Measurements from ENCODE around the gene PAPSS2.

PAPSS2 gene

GRCh38 chr10:87715552-87716347 is 56.1 kb downstream of the PAPSS2 start:
- DNase-seq (ENCODE audit: low read depth), result no peak
- no peak for TF ChIP-seq CTCF (IDR thresholded peaks at IDR 0.05; ENCODE audit: control insufficient read depth, extremely low read depth, insufficient read depth)
- no peak overlapping the region for H3K4me3 ChIP-seq (ENCODE audit: low read depth, low read length)

- no peak for DNase-seq (ENCODE audit: low read depth)
- no peak for TF ChIP-seq CTCF (IDR thresholded peaks at IDR 0.05; ENCODE audit: control insufficient read depth, extremely low read depth, insufficient read depth)
- H3K4me3 ChIP-seq (ENCODE audit: low read depth, low read length), result no peak overlapping the region
These were observed 56.6 kb downstream of the PAPSS2 start for GRCh38 chr10:87716348-87716670.

GRCh38 chr10:87720665-87721064 is 61.0 kb downstream of the PAPSS2 start:
- H3K4me3 ChIP-seq (ENCODE audit: low read depth, low read length), result no peak overlapping the region
- no peak for DNase-seq (ENCODE audit: low read depth)
- TF ChIP-seq CTCF (IDR thresholded peaks at IDR 0.05; ENCODE audit: control insufficient read depth, extremely low read depth, insufficient read depth), result no peak

- TF ChIP-seq CTCF (IDR thresholded peaks at IDR 0.05; ENCODE audit: control insufficient read depth, extremely low read depth, insufficient read depth), result no peak
- no peak overlapping the region for H3K4me3 ChIP-seq (ENCODE audit: low read depth, low read length)
These were observed 62.1 kb downstream of the PAPSS2 start for GRCh38 chr10:87721781-87722180.

GRCh38 chr10:87722716-87723115 is 63.0 kb downstream of the PAPSS2 start:
- DNase-seq (ENCODE audit: low read depth), result peak; percentile 40

More at GRCh38 chr10:87721781-87722180, 62.1 kb downstream of the PAPSS2 start:
- DNase-seq (ENCODE audit: low read depth), result no peak

GRCh38 chr10:87723500-87723899 is 63.8 kb downstream of the PAPSS2 start:
- no peak for TF ChIP-seq CTCF (IDR thresholded peaks at IDR 0.05; ENCODE audit: control insufficient read depth, extremely low read depth, insufficient read depth)
- H3K4me3 ChIP-seq (ENCODE audit: low read depth, low read length), result no peak overlapping the region
- no peak for DNase-seq (ENCODE audit: low read depth)

More at GRCh38 chr10:87722716-87723115, 63.0 kb downstream of the PAPSS2 start:
- no peak overlapping the region for H3K4me3 ChIP-seq (ENCODE audit: low read depth, low read length)
- no peak for TF ChIP-seq CTCF (IDR thresholded peaks at IDR 0.05; ENCODE audit: control insufficient read depth, extremely low read depth, insufficient read depth)

GRCh38 chr10:87724789-87725188 is 65.1 kb downstream of the PAPSS2 start:
- TF ChIP-seq CTCF (IDR thresholded peaks at IDR 0.05; ENCODE audit: control insufficient read depth, extremely low read depth, insufficient read depth), result no peak
- DNase-seq (ENCODE audit: low read depth), result no peak

More at GRCh38 chr10:87724789-87725188, 65.1 kb downstream of the PAPSS2 start:
- no peak overlapping the region for H3K4me3 ChIP-seq (ENCODE audit: low read depth, low read length)

All from LNCaP clone FGC (cell line).